Right lobe of liver (tissue), 4 donors: Measurements from ENCODE around the gene UCHL3.

Experiments used
- POLR2A ChIP-seq: fragments of 450-650 bp; IDR thresholded peaks from one replicate; pipeline ENCODE4 v1.6.1; 2017; ENCODE audit warnings: antibody characterized with exemption, mild to moderate bottlenecking
- TF ChIP-seq, protein P1 (sequence below), 4 donors: fragments of 200-600 bp in 3 of 4; fragments of 450-650 bp in 1 of 4; IDR thresholded peaks; one replicate each; pipeline versions ENCODE4 v1.5.1 to v1.8.0; 2016 to 2022; ENCODE audit warnings: antibody characterized with exemption in 4 of 4, mild to moderate bottlenecking in 2 of 4
- donor health status: DM: no; HTN: no; CAD: no.
- donor health status: DM: no; HTN: no; CAD: no.
- donor health status: DM: no; HTN: yes; CAD: no.

DNA sequence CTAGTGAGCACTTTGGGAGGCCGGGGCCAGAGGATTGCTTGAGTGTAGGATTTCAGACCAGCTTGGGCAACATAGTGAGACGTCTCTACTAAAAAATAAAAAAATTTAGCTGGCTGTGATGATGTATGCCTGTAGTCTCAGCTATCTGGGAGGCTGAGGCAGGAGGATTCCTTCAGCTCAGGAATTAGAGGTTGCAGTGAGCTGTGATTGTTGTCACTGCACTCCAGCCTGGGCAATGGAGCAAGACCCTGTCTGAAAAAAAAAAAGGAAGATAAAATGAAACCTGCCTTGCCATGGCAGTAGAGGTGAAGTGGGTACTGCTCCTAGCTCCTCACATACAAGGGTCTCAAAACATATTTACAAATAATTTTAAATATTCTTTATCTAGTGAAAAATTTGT is 7.4 kb downstream of the UCHL3 start:
- no peak for TF ChIP-seq POLR2A
- TF ChIP-seq, protein P1, sequence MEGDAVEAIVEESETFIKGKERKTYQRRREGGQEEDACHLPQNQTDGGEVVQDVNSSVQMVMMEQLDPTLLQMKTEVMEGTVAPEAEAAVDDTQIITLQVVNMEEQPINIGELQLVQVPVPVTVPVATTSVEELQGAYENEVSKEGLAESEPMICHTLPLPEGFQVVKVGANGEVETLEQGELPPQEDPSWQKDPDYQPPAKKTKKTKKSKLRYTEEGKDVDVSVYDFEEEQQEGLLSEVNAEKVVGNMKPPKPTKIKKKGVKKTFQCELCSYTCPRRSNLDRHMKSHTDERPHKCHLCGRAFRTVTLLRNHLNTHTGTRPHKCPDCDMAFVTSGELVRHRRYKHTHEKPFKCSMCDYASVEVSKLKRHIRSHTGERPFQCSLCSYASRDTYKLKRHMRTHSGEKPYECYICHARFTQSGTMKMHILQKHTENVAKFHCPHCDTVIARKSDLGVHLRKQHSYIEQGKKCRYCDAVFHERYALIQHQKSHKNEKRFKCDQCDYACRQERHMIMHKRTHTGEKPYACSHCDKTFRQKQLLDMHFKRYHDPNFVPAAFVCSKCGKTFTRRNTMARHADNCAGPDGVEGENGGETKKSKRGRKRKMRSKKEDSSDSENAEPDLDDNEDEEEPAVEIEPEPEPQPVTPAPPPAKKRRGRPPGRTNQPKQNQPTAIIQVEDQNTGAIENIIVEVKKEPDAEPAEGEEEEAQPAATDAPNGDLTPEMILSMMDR (IDR thresholded peaks at IDR 0.05), result no peak
